GM19023 (cell line): Measurements from ENCODE around the gene TTC22.

Experiments
- ATAC-seq: cut with Tn5 transposase; IDR thresholded peaks from one replicate; pipeline ENCODE4 v1.9.1; 2021; ENCODE audit warnings: mild to moderate bottlenecking, moderate library complexity; ENCODE audit not compliant: unreplicated experiment

Gene TTC22

GRCh38 chr1:54758678-54759348 lies 42.3 kb downstream of the TTC22 start:
- no peak for ATAC-seq

GRCh38 chr1:54757833-54758232 lies 43.3 kb downstream of the TTC22 start:
- ATAC-seq: no peak

GRCh38 chr1:54754486-54755285 lies 46.4 kb downstream of the TTC22 start:
- ATAC-seq: no peak

- ATAC-seq: no peak
Observed at GRCh38 chr1:54754045-54754444, 47.1 kb downstream of the TTC22 start.

- ATAC-seq: no peak
Observed at GRCh38 chr1:54751426-54751825, 49.7 kb downstream of the TTC22 start.

GRCh38 chr1:54750596-54750995 lies 50.5 kb downstream of the TTC22 start:
- ATAC-seq: no peak

GRCh38 chr1:54748094-54748835 lies 52.9 kb downstream of the TTC22 start:
- ATAC-seq: no peak

GRCh38 chr1:54745864-54746263 lies 55.3 kb downstream of the TTC22 start:
- no peak for ATAC-seq

- no peak for ATAC-seq
Observed at GRCh38 chr1:54745274-54745673, 55.8 kb downstream of the TTC22 start.

GRCh38 chr1:54744696-54745095 lies 56.4 kb downstream of the TTC22 start:
- no peak for ATAC-seq

- no peak for ATAC-seq
Observed at GRCh38 chr1:54743416-54744226, 57.5 kb downstream of the TTC22 start.

GRCh38 chr1:54742282-54742681 lies 58.8 kb downstream of the TTC22 start:
- ATAC-seq: no peak

GRCh38 chr1:54741531-54741930 lies 59.6 kb downstream of the TTC22 start:
- no peak for ATAC-seq

- ATAC-seq: no peak
Observed at GRCh38 chr1:54738244-54738643, 62.9 kb downstream of the TTC22 start.

- ATAC-seq: no peak
Observed at GRCh38 chr1:54736685-54737084, 64.4 kb downstream of the TTC22 start.
